HCT116 (cell line): ENCODE results near the gene RPS17. TPM values are rescaled to one million over a fixed set of nuclear protein-coding genes. Genes with fewer than 3 reads are reported as not detected.

Experiments used
- ATAC-seq: fragments of 200-7000 bp; cut with Tn5 transposase; 2 replicates; pipeline ENCODE4 v1.9.1; 2020; ENCODE audit warnings: mild to moderate bottlenecking, moderate library complexity
- BruUV-seq: library from RNA; stranded (reverse); fragments of 400-500 nt; replicated peaks from 2 replicates; lab custom pipeline; 2021; lab: Mats Ljungman, UMichigan
- CTCF ChIA-PET: fragments of 300-600 bp; sonication (Branson Sonifier 250); formaldehyde crosslinking; loops from one replicate; lab custom pipeline; 2021; ENCODE audit warnings: antibody characterized with exemption; lab: Charles Lee
- POLR2A ChIA-PET: fragments of 300-600, 350-600 bp; sonication (Branson Sonifier 250); formaldehyde crosslinking; loops from one replicate; lab custom pipeline; 2021; ENCODE audit warnings: antibody characterized with exemption; lab: Charles Lee
- RAD21 ChIA-PET, 2 experiments: fragments of 300-600 bp; sonication (Branson Sonifier 250); formaldehyde crosslinking; loops; one replicate each; lab custom pipeline; 2023; ENCODE audit warnings: low total read pairs in 2 of 2; ENCODE audit not compliant: uncharacterized antibody in 2 of 2, unreplicated experiment in 2 of 2, low non-redundant PET in 1 of 2; lab: Charles Lee
- DNase-seq: peaks from one replicate; pipeline ENCODE4 v3.0.0-alpha.2; 2010; ENCODE audit warnings: low read depth, low spot score
- H2AFZ ChIP-seq: fragments of 200-600 bp; shearing (Covaris generic), sonication (generic); 2 replicates; pipeline ENCODE4 v1.6.1; 2017; ENCODE audit warnings: low read depth, mixed run types, mixed read lengths, antibody characterized with exemption, low read length; ENCODE audit not compliant: poor library complexity, severe bottlenecking
- H3K27ac ChIP-seq: 2 replicates; pipeline ENCODE4 v1.5.1; 2012; ENCODE audit warnings: low read depth, low read length
- H3K27me3 ChIP-seq: fragments of 200-600 bp; sonication (generic); 2 replicates; pipeline ENCODE4 v1.6.1; 2016; ENCODE audit warnings: mixed run types, low read length, mixed read lengths; ENCODE audit not compliant: insufficient read depth
- H3K36me3 ChIP-seq, 2 experiments: fragments of 200-500 bp in 1 of 2; fragments of 200-600 bp in 1 of 2; sonication (Bioruptor generic) in 1 of 2; sonication (generic) in 1 of 2; 2 replicates each; pipeline versions ENCODE4 v1.5.1 to v1.6.1; 2014 to 2016; ENCODE audit warnings: low read length in 2 of 2, inconsistent platforms in 1 of 2, mixed read lengths in 1 of 2, mixed run types in 1 of 2; ENCODE audit not compliant: insufficient read depth in 2 of 2, control insufficient read depth in 1 of 2
- H3K4me1 ChIP-seq, 2 experiments: fragments of 200-600 bp in 1 of 2; sonication (generic) in 1 of 2; 2 replicates each; pipeline versions ENCODE4 v1.5.1 to v1.6.1; 2012 to 2017; ENCODE audit warnings: low read length in 2 of 2, inconsistent platforms in 1 of 2, mild to moderate bottlenecking in 1 of 2, mixed read lengths in 1 of 2, mixed run types in 1 of 2, moderate library complexity in 1 of 2; ENCODE audit not compliant: insufficient read depth in 2 of 2, control insufficient read depth in 1 of 2
- H3K4me2 ChIP-seq: fragments of 200-600 bp; sonication (generic); 2 replicates; pipeline ENCODE4 v1.6.1; 2017; ENCODE audit warnings: mixed run types, low read length, mixed read lengths
- H3K4me3 ChIP-seq, 2 experiments: fragments of 200-600 bp in 1 of 2; sonication (generic) in 1 of 2; replicated peaks in 1 of 2; 2 replicates each; pipeline ENCODE4 v1.5.1; 2011 to 2016; ENCODE audit warnings: low read length in 2 of 2, control low read depth in 1 of 2, low read depth in 1 of 2, mild to moderate bottlenecking in 1 of 2, mixed read lengths in 1 of 2, mixed run types in 1 of 2
- H3K79me2 ChIP-seq: fragments of 200-600 bp; sonication (generic); 2 replicates; pipeline ENCODE4 v1.6.1; 2017; ENCODE audit warnings: mild to moderate bottlenecking, mixed run types, low read length, moderate library complexity, mixed read lengths; ENCODE audit not compliant: insufficient read depth
- H3K9ac ChIP-seq: fragments of 200-600 bp; sonication (generic); 2 replicates; pipeline ENCODE4 v1.6.1; 2016; ENCODE audit warnings: low read length, mixed read lengths
- H3K9me2 ChIP-seq: fragments of 200-600 bp; sonication (generic), shearing (Covaris generic); 2 replicates; pipeline ENCODE4 v1.6.1; 2017; ENCODE audit warnings: mixed run types, mild to moderate bottlenecking, moderate library complexity; ENCODE audit not compliant: insufficient read depth
- H3K9me3 ChIP-seq, 2 experiments: fragments of 200-500 bp in 1 of 2; fragments of 200-600 bp in 1 of 2; sonication (Bioruptor generic) in 1 of 2; sonication (generic) in 1 of 2; 2 replicates each; pipeline ENCODE4 v1.6.1; 2014 to 2017; ENCODE audit warnings: low read length in 2 of 2, mixed read lengths in 2 of 2, inconsistent platforms in 1 of 2, low read depth in 1 of 2, mild to moderate bottlenecking in 1 of 2, mixed run types in 1 of 2, moderate library complexity in 1 of 2; ENCODE audit not compliant: control insufficient read depth in 1 of 2, insufficient read depth in 1 of 2
- H4K20me1 ChIP-seq: fragments of 200-600 bp; sonication (generic), shearing (Covaris generic); 2 replicates; pipeline ENCODE4 v1.6.1; 2017; ENCODE audit warnings: mixed run types, mild to moderate bottlenecking, moderate library complexity; ENCODE audit not compliant: insufficient read depth
- CEBPB ChIP-seq: IDR thresholded peaks from 2 replicates; pipeline ENCODE4 v1.6.1; 2012; ENCODE audit warnings: low read depth
- ELF1 ChIP-seq: IDR thresholded peaks from 2 replicates; pipeline ENCODE4 v1.6.1; 2012; ENCODE audit warnings: low read depth, borderline replicate concordance
- EZH2 ChIP-seq: fragments of 200-600 bp; sonication (generic); IDR thresholded peaks from 2 replicates; pipeline ENCODE4 v1.6.1; 2017; ENCODE audit warnings: antibody characterized with exemption, mixed run types
- JUND ChIP-seq: IDR thresholded peaks from 2 replicates; pipeline ENCODE4 v1.6.1; 2012
- RAD21 ChIP-seq: IDR thresholded peaks from 2 replicates; pipeline ENCODE4 v1.6.1; 2012; ENCODE audit warnings: low read depth, mild to moderate bottlenecking
- SIN3A ChIP-seq: IDR thresholded peaks from 2 replicates; pipeline ENCODE4 v1.6.1; 2012; ENCODE audit warnings: low read depth
- SRF ChIP-seq: IDR thresholded peaks from 2 replicates; pipeline ENCODE4 v1.6.1; 2012; ENCODE audit warnings: low read depth
- TCF7L2 ChIP-seq: IDR thresholded peaks from 2 replicates; pipeline ENCODE4 v1.7.0; 2011; ENCODE audit warnings: borderline replicate concordance, inconsistent platforms; ENCODE audit not compliant: insufficient read depth, insufficient read length; ENCODE audit errors: extremely low read depth
- ZBTB33 ChIP-seq: IDR thresholded peaks from 2 replicates; pipeline ENCODE4 v1.6.1; 2011; ENCODE audit warnings: mild to moderate bottlenecking, low read length, moderate library complexity; ENCODE audit not compliant: insufficient replicate concordance; ENCODE audit errors: extremely low read depth
- ZNF274 ChIP-seq: fragments of 200-500 bp; sonication (Bioruptor generic); IDR thresholded peaks from 2 replicates; pipeline ENCODE4 v1.6.1; 2014; ENCODE audit warnings: mild to moderate bottlenecking, low read depth, low read length, inconsistent platforms
- intact Hi-C: fragments of 100-400 bp; cut with micrococcal nuclease; formaldehyde crosslinking; loops from 2 replicates; pipeline ENCODE4 v1.10.0; 2022
- total RNA-seq: library from RNA; stranded (reverse); gene quantifications from one replicate; pipeline ENCODE4 v1.2.1, GENCODE V29; 2021; ENCODE audit not compliant: unreplicated experiment

RPS17 gene
- total RNA-seq, 1 experiment from 2014 or later: 2,385 TPM

GRCh38 chr15:82539691-82540054 lies 584 bp downstream of the RPS17 start (continued):
- TF ChIP-seq ZBTB33 (no peak), EZH2 (no peak), ZNF274 (no peak), RAD21 (no peak), SRF (no peak), ELF1 (no peak), CEBPB (no peak)

- intact Hi-C loops: loop anchor here (10.0 kb wide), 1 partner anchor 466 kb away; no protein-coding TSS in a partner anchor
- no peak for TF ChIP-seq TCF7L2
- TF ChIP-seq RAD21: no peak
- TF ChIP-seq JUND: no peak
- TF ChIP-seq ELF1: no peak
- 0 out of 2 replicates have a peak, but pooled peaks have one; percentile 26 for TF ChIP-seq SIN3A
- TSS peak; percentile 58 for BruUV-seq
- Histone ChIP-seq H3K9me3 (no peaks in the 10 kb centered on the region), H3K27ac (peak overlapping the region; percentile 85), H3K9ac (peak overlapping the region; percentile 100), H3K4me2 (peak overlapping the region; percentile 78), H2AFZ (no peak overlapping the region), H3K36me3 (peaks cover 31 to 45% of the 10 kb centered on the region in 2 experiments), H3K9me2 (no peaks in the 10 kb centered on the region), H3K79me2 (peaks cover 42% of the 10 kb centered on the region), H3K4me3 (peak overlapping the region; percentile 84 to 100), H3K4me1 (peaks cover 0 to 18% of the 10 kb centered on the region in 2 experiments; a peak in 3 of 4 replicates), H4K20me1 (peaks cover 23% of the 10 kb centered on the region; the same call in 1 of the 2 replicates), H3K27me3 (no peaks in the 10 kb centered on the region)
- RAD21 ChIA-PET: no interaction called here
- no peak for DNase-seq
- no peak for ATAC-seq
- CTCF ChIA-PET: interaction anchor here (2.9 kb wide), 1 partner anchor 9 kb away, joined by 22 read pairs; no protein-coding TSS in a partner anchor
- POLR2A ChIA-PET: interaction anchor here (0.7 to 1.4 kb wide), 2 partner anchors 30 to 416 kb away, joined by 3 read pairs; no protein-coding TSS in a partner anchor
Observed at GRCh38 chr15:82538961-82539690, 1.1 kb downstream of the RPS17 start.
